Measurements from ENCODE around the gene PCBP4.

- TF ChIP-seq CTCF (IDR thresholded peaks at IDR 0.05), result no peak
- TF ChIP-seq POLR2A (IDR thresholded peaks at IDR 0.05), result no peak
Observed at GRCh38 chr3:51971350-51971749, 4.1 kb upstream of the PCBP4 start.

Data from adrenal gland (tissue), 5 donors.